HCT116 (cell line): ENCODE results near the gene KRTAP5-2. TPM values are rescaled to one million over a fixed set of nuclear protein-coding genes. Genes with fewer than 3 reads are reported as not detected.

Experiments
- ATAC-seq: fragments of 200-7000 bp; cut with Tn5 transposase; 2 replicates; pipeline ENCODE4 v1.9.1; 2020; ENCODE audit warnings: mild to moderate bottlenecking, moderate library complexity
- BruUV-seq: library from RNA; stranded (reverse); fragments of 400-500 nt; replicated peaks from 2 replicates; lab custom pipeline; 2021; lab: Mats Ljungman, UMichigan
- CTCF ChIA-PET: fragments of 300-600 bp; sonication (Branson Sonifier 250); formaldehyde crosslinking; loops from one replicate; lab custom pipeline; 2021; ENCODE audit warnings: antibody characterized with exemption; lab: Charles Lee
- POLR2A ChIA-PET: fragments of 300-600, 350-600 bp; sonication (Branson Sonifier 250); formaldehyde crosslinking; loops from one replicate; lab custom pipeline; 2021; ENCODE audit warnings: antibody characterized with exemption; lab: Charles Lee
- RAD21 ChIA-PET, 2 experiments: fragments of 300-600 bp; sonication (Branson Sonifier 250); formaldehyde crosslinking; loops; one replicate each; lab custom pipeline; 2023; ENCODE audit warnings: low total read pairs in 2 of 2; ENCODE audit not compliant: uncharacterized antibody in 2 of 2, unreplicated experiment in 2 of 2, low non-redundant PET in 1 of 2; lab: Charles Lee
- DNase-seq: peaks from one replicate; pipeline ENCODE4 v3.0.0-alpha.2; 2010; ENCODE audit warnings: low read depth, low spot score
- H2AFZ ChIP-seq: fragments of 200-600 bp; shearing (Covaris generic), sonication (generic); 2 replicates; pipeline ENCODE4 v1.6.1; 2017; ENCODE audit warnings: low read depth, mixed run types, mixed read lengths, antibody characterized with exemption, low read length; ENCODE audit not compliant: poor library complexity, severe bottlenecking
- H3K27ac ChIP-seq: 2 replicates; pipeline ENCODE4 v1.5.1; 2012; ENCODE audit warnings: low read depth, low read length
- H3K27me3 ChIP-seq: fragments of 200-600 bp; sonication (generic); 2 replicates; pipeline ENCODE4 v1.6.1; 2016; ENCODE audit warnings: mixed run types, low read length, mixed read lengths; ENCODE audit not compliant: insufficient read depth
- H3K36me3 ChIP-seq, 2 experiments: fragments of 200-500 bp in 1 of 2; fragments of 200-600 bp in 1 of 2; sonication (Bioruptor generic) in 1 of 2; sonication (generic) in 1 of 2; 2 replicates each; pipeline versions ENCODE4 v1.5.1 to v1.6.1; 2014 to 2016; ENCODE audit warnings: low read length in 2 of 2, inconsistent platforms in 1 of 2, mixed read lengths in 1 of 2, mixed run types in 1 of 2; ENCODE audit not compliant: insufficient read depth in 2 of 2, control insufficient read depth in 1 of 2
- H3K4me1 ChIP-seq, 2 experiments: fragments of 200-600 bp in 1 of 2; sonication (generic) in 1 of 2; 2 replicates each; pipeline versions ENCODE4 v1.5.1 to v1.6.1; 2012 to 2017; ENCODE audit warnings: low read length in 2 of 2, inconsistent platforms in 1 of 2, mild to moderate bottlenecking in 1 of 2, mixed read lengths in 1 of 2, mixed run types in 1 of 2, moderate library complexity in 1 of 2; ENCODE audit not compliant: insufficient read depth in 2 of 2, control insufficient read depth in 1 of 2
- H3K4me2 ChIP-seq: fragments of 200-600 bp; sonication (generic); 2 replicates; pipeline ENCODE4 v1.6.1; 2017; ENCODE audit warnings: mixed run types, low read length, mixed read lengths
- H3K4me3 ChIP-seq, 2 experiments: fragments of 200-600 bp in 1 of 2; sonication (generic) in 1 of 2; replicated peaks in 1 of 2; 2 replicates each; pipeline ENCODE4 v1.5.1; 2011 to 2016; ENCODE audit warnings: low read length in 2 of 2, control low read depth in 1 of 2, low read depth in 1 of 2, mild to moderate bottlenecking in 1 of 2, mixed read lengths in 1 of 2, mixed run types in 1 of 2
- H3K79me2 ChIP-seq: fragments of 200-600 bp; sonication (generic); 2 replicates; pipeline ENCODE4 v1.6.1; 2017; ENCODE audit warnings: mild to moderate bottlenecking, mixed run types, low read length, moderate library complexity, mixed read lengths; ENCODE audit not compliant: insufficient read depth
- H3K9ac ChIP-seq: fragments of 200-600 bp; sonication (generic); 2 replicates; pipeline ENCODE4 v1.6.1; 2016; ENCODE audit warnings: low read length, mixed read lengths
- H3K9me2 ChIP-seq: fragments of 200-600 bp; sonication (generic), shearing (Covaris generic); 2 replicates; pipeline ENCODE4 v1.6.1; 2017; ENCODE audit warnings: mixed run types, mild to moderate bottlenecking, moderate library complexity; ENCODE audit not compliant: insufficient read depth
- H3K9me3 ChIP-seq, 2 experiments: fragments of 200-500 bp in 1 of 2; fragments of 200-600 bp in 1 of 2; sonication (Bioruptor generic) in 1 of 2; sonication (generic) in 1 of 2; 2 replicates each; pipeline ENCODE4 v1.6.1; 2014 to 2017; ENCODE audit warnings: low read length in 2 of 2, mixed read lengths in 2 of 2, inconsistent platforms in 1 of 2, low read depth in 1 of 2, mild to moderate bottlenecking in 1 of 2, mixed run types in 1 of 2, moderate library complexity in 1 of 2; ENCODE audit not compliant: control insufficient read depth in 1 of 2, insufficient read depth in 1 of 2
- H4K20me1 ChIP-seq: fragments of 200-600 bp; sonication (generic), shearing (Covaris generic); 2 replicates; pipeline ENCODE4 v1.6.1; 2017; ENCODE audit warnings: mixed run types, mild to moderate bottlenecking, moderate library complexity; ENCODE audit not compliant: insufficient read depth
- CEBPB ChIP-seq: IDR thresholded peaks from 2 replicates; pipeline ENCODE4 v1.6.1; 2012; ENCODE audit warnings: low read depth
- CTCF ChIP-seq, 3 experiments: fragments of 200-600 bp in 1 of 3; sonication (generic) in 1 of 3; IDR thresholded peaks in 2 of 3; conservative IDR thresholded peaks in 1 of 3; 2 replicates each; pipeline ENCODE4 v1.5.1; 2012 to 2017; ENCODE audit warnings: low read depth in 2 of 3, low read length in 2 of 3, antibody characterized with exemption in 1 of 3, borderline replicate concordance in 1 of 3, control low read depth in 1 of 3, mild to moderate bottlenecking in 1 of 3, mixed read lengths in 1 of 3, mixed run types in 1 of 3, moderate library complexity in 1 of 3; ENCODE audit not compliant: insufficient read depth in 1 of 3
- REST ChIP-seq: IDR thresholded peaks from 2 replicates; pipeline ENCODE4 v1.6.1; 2012; ENCODE audit warnings: low read depth
- SIN3A ChIP-seq: IDR thresholded peaks from 2 replicates; pipeline ENCODE4 v1.6.1; 2012; ENCODE audit warnings: low read depth
- SRF ChIP-seq: IDR thresholded peaks from 2 replicates; pipeline ENCODE4 v1.6.1; 2012; ENCODE audit warnings: low read depth
- intact Hi-C: fragments of 100-400 bp; cut with micrococcal nuclease; formaldehyde crosslinking; loops from 2 replicates; pipeline ENCODE4 v1.10.0; 2022
- total RNA-seq: library from RNA; stranded (reverse); gene quantifications from one replicate; pipeline ENCODE4 v1.2.1, GENCODE V29; 2021; ENCODE audit not compliant: unreplicated experiment

The KRTAP5-2 gene
- total RNA-seq, 1 experiment from 2014 or later: not detected

- H3K9ac ChIP-seq: no peak overlapping the region
- ChIA-PET CTCF (interaction anchor here (0.7 to 2.0 kb wide), 4 partner anchors 11 to 37 kb away, joined by 4 to 19 read pairs (median 7); no protein-coding TSS in a partner anchor), RAD21 (no interaction called here), POLR2A (interaction anchor here (1.0 to 1.5 kb wide), 2 partner anchors 11 to 15 kb away, joined by 8 to 9 read pairs; no protein-coding TSS in a partner anchor)
- DNase-seq: no peak
- no peaks in the 10 kb centered on the region; a peak in 1 of 4 replicates for H3K36me3 ChIP-seq
- H3K4me1 ChIP-seq: peaks cover 39 to 41% of the 10 kb centered on the region in 2 experiments
- TF ChIP-seq CEBPB: no peak
- no peak for TF ChIP-seq SIN3A
- no peak for TF ChIP-seq CTCF (IDR thresholded peaks at IDR 0.05 in 2 of 3, conservative IDR thresholded peaks at IDR 0.05 in 1 of 3; ENCODE audit: borderline replicate concordance in 1 of 3, insufficient read depth in 1 of 3, low read depth in 2 of 3, low read length in 2 of 3)
- no peak for TF ChIP-seq REST
- no peak for TF ChIP-seq SRF
- peak overlapping the region; percentile 41 for H3K4me2 ChIP-seq
- H3K9me3 ChIP-seq: no peaks in the 10 kb centered on the region
- no peaks in the 10 kb centered on the region for H3K27me3 ChIP-seq
- no peak overlapping the region for H2AFZ ChIP-seq
- no peaks in the 10 kb centered on the region for H3K9me2 ChIP-seq
- peak overlapping the region; percentile 75 for H3K27ac ChIP-seq
- no peaks in the 10 kb centered on the region for H4K20me1 ChIP-seq
- BruUV-seq: no TSS peak
- ATAC-seq: no peak
- H3K4me3 ChIP-seq: no peak overlapping the region
- intact Hi-C loops: no loop called here
- H3K79me2 ChIP-seq: no peaks in the 10 kb centered on the region
These were observed 39.4 kb downstream of the KRTAP5-2 start for GRCh38 chr11:1558775-1559110.
